NCI-H774 (cell line): ENCODE measurements around the gene ELL3.
"Not testable (repeated sequence)": the region's sequence is repeated elsewhere in the genome, so short reads cannot be mapped to it uniquely, and the experiment has no call there.

Source experiments
- DNase-seq: peaks from one replicate; lab custom pipeline; 2025; lab: John Stamatoyannopoulos, UW

ELL3 gene

DNA sequence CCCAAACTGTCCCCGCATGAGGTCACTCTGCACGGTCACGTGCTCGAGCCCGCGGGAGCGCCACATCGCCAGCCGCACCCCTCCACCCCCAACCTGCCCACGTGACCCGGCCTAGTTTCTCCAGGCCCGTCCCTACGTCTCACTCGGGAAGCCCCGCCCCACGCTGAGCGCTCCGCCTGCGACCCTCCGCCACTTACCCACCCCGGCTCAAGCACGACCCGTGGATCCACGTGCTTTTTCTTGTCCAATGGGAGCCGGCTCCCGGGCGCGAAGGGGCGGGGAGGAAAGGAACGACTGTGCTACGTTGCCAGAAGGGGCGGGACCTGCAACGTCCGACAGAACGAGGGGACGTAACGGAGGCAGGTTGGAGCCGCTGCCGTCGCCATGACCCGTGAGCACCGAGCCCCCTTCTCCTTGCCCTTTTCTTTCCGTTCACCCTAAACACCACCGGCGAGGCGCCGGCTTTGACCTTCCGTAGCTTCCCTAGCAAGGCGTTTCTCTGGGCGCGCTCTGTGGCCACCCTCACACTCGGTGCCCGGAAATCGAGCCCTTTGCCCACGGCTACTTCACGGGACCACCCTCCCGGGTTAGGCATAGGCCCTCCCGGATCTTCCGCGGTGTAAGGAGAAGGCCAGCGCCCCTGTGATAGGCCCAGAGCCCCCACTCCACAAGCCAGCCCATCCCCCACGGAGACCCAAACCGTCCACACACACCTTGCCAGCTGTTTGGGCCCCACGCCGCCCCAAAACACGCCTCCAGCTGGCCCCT, 15.4 kb upstream of the ELL3 start, which contains the start of gene SERF2:
SERF2 (plus strand) TSS at position 328 of the 768 bp plus-strand sequence; CDS start at position 385, 57 bp downstream.
- DNase-seq: peak; percentile 99

GRCh38 chr15:43789409-43789808, 12.6 kb upstream of the ELL3 start:
- DNase-seq: no peak

DNA sequence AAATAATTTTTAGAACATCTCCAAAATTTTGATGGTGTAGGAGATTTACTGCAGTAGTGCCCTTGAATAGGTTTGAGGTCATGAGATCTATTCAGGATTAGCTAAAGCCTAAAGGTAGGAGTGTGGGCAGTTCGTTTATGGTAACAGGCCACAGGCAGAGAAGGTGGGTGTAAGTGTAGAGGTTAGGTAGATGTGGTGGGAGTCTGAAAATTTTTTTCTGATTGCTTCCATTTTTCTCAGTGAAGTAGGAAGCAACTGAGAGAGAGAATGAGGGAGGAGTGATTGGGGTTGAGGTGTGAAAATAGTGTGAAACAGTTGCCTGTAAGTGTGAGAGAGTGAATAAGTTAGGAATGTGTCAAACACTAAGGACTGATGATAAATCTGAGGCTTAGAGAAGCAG, 2.2 kb upstream of the ELL3 start:
- DNase-seq: no peak

DNA sequence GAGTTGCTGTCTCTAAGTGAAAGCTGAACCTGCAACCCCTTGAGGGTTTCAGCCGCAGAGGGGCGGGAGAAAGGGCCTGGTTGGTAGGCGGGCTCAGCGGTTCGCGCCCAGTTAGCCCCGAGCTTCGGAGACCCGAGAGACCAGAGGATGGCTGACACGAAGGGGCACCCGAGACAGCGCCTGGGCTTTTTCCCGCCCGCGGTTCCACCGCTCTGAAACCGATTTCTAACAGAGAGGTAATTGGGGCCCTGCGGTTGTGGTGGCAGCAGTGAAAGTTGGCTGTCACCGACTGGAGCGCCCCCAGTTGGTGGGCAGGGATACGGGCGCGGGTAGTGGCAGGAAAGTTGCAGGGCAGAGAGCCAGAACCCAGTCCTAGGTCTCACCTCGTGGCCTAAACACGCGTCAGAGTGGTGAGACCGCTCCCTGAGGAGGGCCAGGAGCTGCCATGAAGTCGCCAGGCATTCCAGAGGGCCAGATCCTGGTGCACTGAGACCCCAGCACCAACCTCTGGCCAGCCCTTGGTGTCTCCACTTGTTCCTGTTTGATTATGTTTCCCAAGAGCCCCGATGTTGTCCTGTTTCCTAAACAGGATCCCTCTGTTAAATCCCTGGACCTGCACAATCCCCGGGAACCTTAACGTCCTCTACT, 625 bp upstream of the ELL3 start:
- peak; percentile 80 for DNase-seq

GRCh38 chr15:43776101-43776717, 557 bp downstream of the ELL3 start:
- DNase-seq: no peak

DNA sequence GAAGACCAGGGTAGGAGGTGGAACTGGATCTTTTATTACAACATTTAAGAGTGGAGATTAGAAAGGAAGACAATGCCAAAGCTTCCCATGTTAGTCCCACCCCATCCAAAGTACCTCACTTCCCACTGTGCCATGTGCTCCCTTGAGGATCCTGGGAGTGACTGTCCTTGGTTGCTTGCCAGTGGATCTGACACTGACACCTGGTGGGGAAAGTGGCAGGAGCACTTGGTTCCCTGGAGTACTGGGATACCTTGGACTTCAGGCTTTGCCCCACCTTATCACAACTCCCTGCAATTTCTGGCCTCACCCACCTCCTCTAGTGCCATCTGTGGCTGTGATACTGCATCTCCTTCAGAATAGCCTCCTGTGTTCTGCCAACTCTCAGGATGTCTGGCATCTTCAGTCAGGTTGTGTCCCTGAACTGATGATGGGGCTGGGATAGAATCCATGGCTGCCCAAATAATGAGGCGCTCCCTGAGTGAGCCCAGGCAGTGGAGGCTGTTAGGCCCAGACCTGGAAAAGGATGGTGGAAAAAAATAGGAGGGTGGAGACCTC, 1.3 kb downstream of the ELL3 start:
- peak; percentile 6 for DNase-seq

- no peak for DNase-seq
These were observed 2.7 kb downstream of the ELL3 start for GRCh38 chr15:43774062-43774461.

DNA sequence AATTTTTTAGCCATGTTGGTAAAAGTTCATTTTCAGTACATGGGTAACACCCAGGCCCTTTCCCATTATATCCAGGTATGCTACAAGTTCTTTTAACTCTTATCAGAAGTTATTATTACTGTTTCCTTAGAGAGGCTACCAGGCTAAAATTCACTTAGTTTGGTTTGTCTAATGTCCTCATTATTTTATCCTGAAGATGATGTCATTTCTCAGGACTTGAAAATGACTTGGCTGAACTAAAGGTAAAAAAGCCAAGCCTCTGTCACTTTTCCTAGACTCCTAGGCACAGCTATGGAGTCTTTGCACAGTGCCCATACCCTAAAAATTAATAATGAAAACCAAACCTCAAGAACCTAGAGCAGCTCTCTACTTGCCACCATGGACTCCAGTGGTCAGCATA, 4.1 kb downstream of the ELL3 start:
- DNase-seq: no peak

- no peak for DNase-seq
These were observed 5.0 kb downstream of the ELL3 start for GRCh38 chr15:43771816-43772215.

DNA sequence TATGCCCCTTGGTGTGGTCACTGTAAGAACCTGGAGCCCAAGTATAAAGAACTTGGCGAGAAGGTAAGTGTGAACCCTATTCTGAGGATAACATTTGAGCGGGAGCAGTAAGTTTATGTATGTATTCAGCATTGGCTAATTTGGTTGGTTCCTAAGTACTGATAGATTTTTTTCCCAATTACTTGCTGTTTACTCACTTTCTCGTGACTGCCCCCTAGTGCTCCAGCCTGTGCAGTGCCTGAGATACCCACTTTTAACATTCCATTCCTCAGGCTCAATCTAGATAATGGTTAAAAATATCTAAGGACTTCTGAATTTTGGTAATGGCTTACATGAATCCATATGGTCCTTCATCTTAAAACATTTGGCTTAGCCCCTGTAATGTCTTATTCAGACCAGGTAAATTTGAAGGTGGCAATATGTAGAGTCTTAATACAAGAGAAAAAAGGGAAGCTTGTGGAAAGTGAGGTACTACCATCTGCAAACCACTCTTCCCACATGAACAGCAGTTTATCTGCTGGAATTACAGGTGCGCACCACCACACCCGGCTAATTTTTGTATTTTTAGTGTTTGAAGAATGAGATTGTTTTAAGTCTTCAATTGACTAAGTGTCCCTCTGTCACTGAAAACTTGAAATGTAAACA, 7.1 kb downstream of the ELL3 start:
- DNase-seq: peak; percentile 9

- DNase-seq: no peak
These were observed 12.8 kb downstream of the ELL3 start for GRCh38 chr15:43763819-43764446.

DNA sequence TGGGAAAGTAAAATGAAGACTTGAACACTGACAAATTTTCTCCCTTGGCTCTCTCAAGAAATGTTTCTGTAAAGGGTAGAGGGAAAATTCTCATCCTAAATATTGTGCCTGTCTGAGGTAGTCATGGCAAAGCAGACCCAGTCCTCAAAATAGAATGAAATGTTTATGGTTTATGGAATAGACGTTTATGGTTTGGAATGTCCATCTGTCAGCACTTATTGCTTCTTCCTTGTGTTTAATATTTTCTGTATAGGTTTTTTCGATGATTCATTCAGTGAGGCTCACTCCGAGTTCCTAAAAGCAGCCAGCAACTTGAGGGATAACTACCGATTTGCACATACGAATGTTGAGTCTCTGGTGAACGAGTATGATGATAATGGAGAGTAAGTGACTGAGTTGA, 13.9 kb downstream of the ELL3 start:
- no peak for DNase-seq

GRCh38 chr15:43751885-43752284, 24.9 kb downstream of the ELL3 start:
- no peak for DNase-seq

GRCh38 chr15:43749690-43750345, 26.9 kb downstream of the ELL3 start:
- DNase-seq: no peak

DNA sequence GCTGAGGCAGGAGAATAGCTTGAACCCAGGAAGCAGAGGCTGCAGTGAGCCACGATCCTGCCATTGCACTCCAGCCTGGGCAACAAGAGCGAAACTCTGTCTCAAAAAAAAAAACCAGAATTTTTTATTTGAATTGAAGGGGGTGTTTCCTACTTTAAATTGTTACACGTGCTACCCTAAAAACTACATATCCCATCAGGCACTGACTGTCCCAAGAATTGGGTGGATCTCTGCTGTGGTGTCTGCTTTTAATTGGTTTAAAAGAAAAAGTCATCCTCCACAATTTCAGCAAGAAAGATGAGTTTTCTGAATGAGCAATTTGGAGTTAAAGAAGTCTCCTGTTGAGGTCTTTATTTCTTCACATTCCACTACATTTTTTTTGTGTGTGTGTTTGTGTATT, 28.4 kb downstream of the ELL3 start:
- no peak for DNase-seq

- DNase-seq: peak; percentile 4
These were observed 29.9 kb downstream of the ELL3 start for GRCh38 chr15:43746903-43747309.

GRCh38 chr15:43746245-43746902, 30.4 kb downstream of the ELL3 start, which contains the start of gene PDIA3:
TSS of gene PDIA3 (plus strand) at chr15:43746438. CDS start at chr15:43746540, 102 bp downstream.
- peak; percentile 82 for DNase-seq

DNA sequence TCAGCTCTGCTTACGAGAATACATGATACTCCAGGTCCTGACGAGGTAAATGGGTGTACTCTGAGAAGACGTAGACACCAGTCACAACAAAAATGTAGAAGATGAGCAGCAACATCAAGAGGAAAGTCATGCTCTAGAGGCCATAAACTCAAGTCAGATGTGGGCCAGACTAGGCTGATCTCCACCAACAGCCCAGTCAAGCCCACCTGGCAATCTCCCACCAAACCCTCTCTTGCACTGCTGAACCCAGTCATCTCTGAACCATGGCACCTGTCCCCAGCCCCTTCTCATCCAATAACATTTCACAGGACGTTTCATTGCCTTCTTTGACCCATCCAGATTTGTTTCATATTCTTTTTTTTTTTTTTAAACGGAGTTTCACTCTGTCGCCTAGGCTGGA, 41.4 kb downstream of the ELL3 start:
- DNase-seq: no peak

DNA sequence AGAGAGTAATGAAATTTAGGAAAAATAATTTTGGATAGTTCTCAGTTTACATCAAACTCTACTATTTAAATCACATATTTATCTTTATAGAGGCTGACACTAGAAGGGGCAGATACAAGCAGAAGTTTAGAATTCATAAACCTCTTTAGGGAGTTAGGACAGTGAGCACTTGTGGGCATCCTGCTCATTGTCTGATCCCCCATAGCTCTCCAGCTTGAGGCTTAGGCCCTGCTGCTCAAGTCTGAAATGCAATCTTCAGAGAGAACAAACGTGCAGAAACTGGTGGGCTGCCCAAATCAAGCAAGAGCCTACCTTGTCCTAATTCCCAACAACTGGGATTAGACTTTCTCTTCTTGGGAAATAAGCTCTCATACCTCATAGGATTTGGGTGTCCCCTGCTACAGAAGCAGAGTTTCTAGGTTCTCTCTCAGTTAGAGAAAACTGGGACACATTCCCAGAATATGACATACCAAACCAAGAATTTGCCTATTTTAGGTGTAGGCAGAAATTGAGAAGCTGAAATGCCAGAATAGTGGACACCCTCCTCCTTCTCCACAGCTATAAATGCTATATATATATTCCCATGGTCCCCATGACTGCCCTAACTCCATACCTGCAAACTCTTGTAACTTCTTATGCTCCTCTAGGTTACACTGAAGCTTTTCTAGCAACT, 48.6 kb downstream of the ELL3 start:
- DNase-seq: not testable (repeated sequence)

DNA sequence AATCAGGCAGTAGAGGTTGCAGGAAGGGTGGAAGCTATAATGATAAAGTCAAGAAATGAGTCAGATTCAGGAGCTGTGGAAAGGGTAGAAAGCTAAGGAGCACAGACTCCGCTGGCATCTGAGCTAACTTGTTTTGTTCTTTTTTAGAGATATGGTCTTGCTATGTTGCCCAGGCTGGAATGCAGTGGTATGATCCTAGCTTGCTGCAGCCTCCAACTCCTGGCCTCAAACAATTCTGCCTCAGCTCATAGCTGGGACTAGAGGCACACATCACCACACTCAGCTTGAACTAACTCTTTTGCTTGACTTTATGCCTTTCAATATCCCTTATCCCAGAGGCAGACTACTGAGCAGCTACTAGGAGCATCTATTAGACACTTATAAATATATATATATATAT, 50.5 kb downstream of the ELL3 start:
- not testable (repeated sequence) for DNase-seq
